K562 (cell line): ENCODE results near the gene ELF2. TPM values are rescaled to one million over a fixed set of nuclear protein-coding genes. Genes with fewer than 3 reads are reported as not detected.

Experiments
- ATF3 ChIP-seq, 2 experiments: fragments of 450-650 bp in 1 of 2; sonication (generic) in 1 of 2; formaldehyde crosslinking in 1 of 2; IDR thresholded peaks in 1 of 2; conservative IDR thresholded peaks in 1 of 2; 2 replicates each; pipeline versions ENCODE4 v1.6.1 to v1.8.1; 2016 to 2023; ENCODE audit warnings: mild to moderate bottlenecking in 2 of 2, moderate library complexity in 2 of 2, inconsistent platforms in 1 of 2, missing genetic modification reagents in 1 of 2
- CC2D1A ChIP-seq: fragments of 450-650 bp; IDR thresholded peaks from 2 replicates; pipeline ENCODE4 v1.6.1; 2017; ENCODE audit warnings: mild to moderate bottlenecking
- CREB3L1 ChIP-seq: fragments of 450-650 bp; IDR thresholded peaks from 2 replicates; pipeline ENCODE4 v1.6.1; 2014; ENCODE audit warnings: low read depth, mild to moderate bottlenecking, moderate library complexity, borderline replicate concordance
- CSDE1 ChIP-seq, 2 experiments: fragments of 450-650 bp; IDR thresholded peaks; 2 replicates each; pipeline ENCODE4 v1.6.1; 2016; ENCODE audit warnings: mild to moderate bottlenecking in 1 of 2
- CTBP1 ChIP-seq: fragments of 450-650 bp; IDR thresholded peaks from 2 replicates; pipeline ENCODE4 v1.6.1; 2016; ENCODE audit warnings: borderline replicate concordance
- GMEB1 ChIP-seq: fragments of 250-450 bp; sonication (Bioruptor Pico); IDR thresholded peaks from 2 replicates; pipeline ENCODE4 v1.4.0; 2020; ENCODE audit warnings: mild to moderate bottlenecking
- MAFG ChIP-seq: fragments of 450-650 bp; conservative IDR thresholded peaks from 2 replicates; pipeline ENCODE4 v1.6.1; 2016; ENCODE audit warnings: missing genetic modification characterization, missing compliant biosample characterization
- POLR2AphosphoS5 ChIP-seq: IDR thresholded peaks from 2 replicates; pipeline ENCODE4 v1.6.1; 2011; ENCODE audit warnings: mild to moderate bottlenecking, low read depth, low read length, moderate library complexity; ENCODE audit not compliant: control insufficient read depth, insufficient read depth
- PTTG1 ChIP-seq: fragments of 450-650 bp; IDR thresholded peaks from 2 replicates; pipeline ENCODE4 v1.6.1; 2016; ENCODE audit warnings: low read depth, mild to moderate bottlenecking, missing genetic modification characterization, missing compliant biosample characterization
- RBM17 ChIP-seq: fragments of 200-400 bp; formaldehyde crosslinking; IDR thresholded peaks from 2 replicates; pipeline ENCODE4 v1.6.1; 2017; ENCODE audit warnings: low read depth, mild to moderate bottlenecking, low read length, borderline replicate concordance
- SRSF3 ChIP-seq: fragments of 200-400 bp; formaldehyde crosslinking; IDR thresholded peaks from 2 replicates; pipeline ENCODE4 v1.6.1; 2016; ENCODE audit warnings: mild to moderate bottlenecking, low read length, moderate library complexity; ENCODE audit not compliant: insufficient read depth
- TRIM28 ChIP-seq: fragments of 450-650 bp; IDR thresholded peaks from 2 replicates; pipeline ENCODE4 v1.6.1; 2017
- WHSC1 ChIP-seq: IDR thresholded peaks from one replicate; pipeline ENCODE4 v1.6.1; 2012; ENCODE audit warnings: low read length, control low read depth, inconsistent platforms
- ZBTB17 ChIP-seq: fragments of 450-650 bp; formaldehyde crosslinking; IDR thresholded peaks from 2 replicates; pipeline ENCODE4 v1.4.0; 2020; ENCODE audit warnings: mild to moderate bottlenecking
- ZBTB26 ChIP-seq: fragments of 450-650 bp; formaldehyde crosslinking; IDR thresholded peaks from 2 replicates; pipeline ENCODE4 v1.4.0; 2022; ENCODE audit warnings: missing genetic modification characterization
- ZBTB9 ChIP-seq: fragments of 450-650 bp; formaldehyde crosslinking; IDR thresholded peaks from 2 replicates; pipeline ENCODE4 v1.4.0; 2020; ENCODE audit warnings: mild to moderate bottlenecking, moderate library complexity
- ZNF124 ChIP-seq: sonication (generic); formaldehyde crosslinking; IDR thresholded peaks from 2 replicates; pipeline ENCODE4 v1.8.1; 2022; ENCODE audit warnings: missing genetic modification reagents
- ZNF239 ChIP-seq: fragments of 250-450 bp; sonication (Bioruptor Pico); IDR thresholded peaks from 2 replicates; pipeline ENCODE4 v1.4.0; 2020; ENCODE audit warnings: mild to moderate bottlenecking
- ZNF311 ChIP-seq: fragments of 250-450 bp; sonication (Bioruptor Pico); IDR thresholded peaks from 2 replicates; pipeline ENCODE4 v1.4.0; 2020; ENCODE audit warnings: mild to moderate bottlenecking, moderate library complexity
- ZNF316 ChIP-seq: fragments of 450-650 bp; IDR thresholded peaks from 2 replicates; pipeline ENCODE4 v1.6.1; 2016
- ZNF589 ChIP-seq: fragments of 200-800 bp; sonication (Bioruptor generic); IDR thresholded peaks from 2 replicates; pipeline ENCODE4 v1.6.1; 2016; ENCODE audit warnings: low read depth, missing genetic modification characterization, missing compliant biosample characterization
- ZNF740 ChIP-seq, 3 experiments: fragments of 200-800 bp in 1 of 3; sonication (Bioruptor generic) in 1 of 3; sonication (generic) in 1 of 3; formaldehyde crosslinking in 1 of 3; IDR thresholded peaks; 2 replicates each; pipeline versions ENCODE4 v1.6.1 to v1.8.0; 2016 to 2022; ENCODE audit warnings: mild to moderate bottlenecking in 2 of 3, missing compliant biosample characterization in 2 of 3, missing genetic modification characterization in 2 of 3, missing genetic modification reagents in 1 of 3
- polyA plus RNA-seq, 8 experiments: library from polyadenylated mRNA; depleted of rRNA in 4 of 8; stranded (reverse) in 5 of 8; unstranded in 3 of 8; fragments of >200 nt; fragmentation: Nextera tagmentation in 2 of 8; fragmentation: Illumina TruSeq in 1 of 8; extraction: Ambion mirVana in 2 of 8; extraction: Trizol in 1 of 8; gene quantifications; 2 replicates each; pipeline versions ENCODE4 v1.2.1 to v1.2.3, GENCODE V29; 2011 to 2014; ENCODE audit warnings: inconsistent platforms in 1 of 8, missing spikeins in 1 of 8
- total RNA-seq, 7 experiments: library from RNA; depleted of rRNA in 6 of 7; stranded (reverse); fragments of >200 nt in 6 of 7; fragmentation: Illumina TruSeq in 2 of 7; extraction: Trizol in 2 of 7; gene quantifications; 2 replicates each; pipeline versions ENCODE4 v1.2.1 to v1.2.3, GENCODE V29; 2011 to 2021; ENCODE audit warnings: low replicate concordance in 1 of 7

ELF2 gene
- total and polyA plus RNA-seq, 9 of the 15 experiments (the other 6 are each of a cell fraction or from before 2014, with no cell fraction given) = 9.4 to 58.7 (median 41.6) TPM

- TF ChIP-seq ZNF740 (CRISPR knock-in tag; IDR thresholded peaks at IDR 0.05) (no peak), ZNF740 (tag; IDR thresholded peaks at IDR 0.05) (no peak), POLR2AphosphoS5 (0 out of 2 replicates have a peak, but pooled peaks have one; percentile 26), ZNF589 (CRISPR knock-in tag) (no peak), ZBTB26 (CRISPR knock-in tag) (no peak), ZNF316 (peak; percentile 68), CREB3L1 (no peak), RBM17 (no peak), PTTG1 (tag) (no peak), SRSF3 (no peak), TRIM28 (no peak), ZNF239 (CRISPR knock-in tag) (no peak), MAFG (tag) (peak; percentile 55), CC2D1A (no peak), WHSC1 (no peak), GMEB1 (CRISPR knock-in tag) (no peak), ATF3 (IDR thresholded peaks at IDR 0.05) (peak; percentile 30; the same call in 1 of the 2 replicates), ATF3 (CRISPR knock-in tag; conservative IDR thresholded peaks at IDR 0.05) (no peak), CSDE1 (IDR thresholded peaks at IDR 0.05) (no peak), ZNF311 (CRISPR knock-in tag) (no peak), ZNF124 (CRISPR knock-in tag) (no peak), CTBP1 (peak; percentile 93), ZBTB9 (CRISPR knock-in tag) (no peak), ZBTB17 (CRISPR knock-in tag) (no peak)
Observed at GRCh38 chr4:139154538-139154937, 22.5 kb downstream of the ELF2 start (continued).
